HepG2 (cell line): Measurements from ENCODE around the gene GPX1. TPM values are rescaled to one million over a fixed set of nuclear protein-coding genes. Genes with fewer than 3 reads are reported as not detected.
A peak's percentile ranks its signal among the peaks of the same experiment; 100 is the strongest.

ENCODE experiments used
- ATAC-seq: fragments of 200-7000 bp; cut with Tn5 transposase; 3 replicates; pipeline ENCODE4 v1.9.1; 2020; ENCODE audit warnings: mild to moderate bottlenecking, moderate library complexity
- BruUV-seq: library from RNA; stranded (reverse); fragments of 400-500 nt; replicated peaks from 2 replicates; lab custom pipeline; 2021; lab: Mats Ljungman, UMichigan
- CTCF ChIA-PET: fragments of 300-600 bp; formaldehyde crosslinking; extraction: SDS; loops from one replicate; lab custom pipeline; 2021; ENCODE audit warnings: low total read pairs, inconsistent platforms, low intra/inter-chr PET ratio; lab: Yijun Ruan, JAX
- POLR2A ChIA-PET: fragments of 350-600 bp; sonication (Branson Sonifier 250); formaldehyde crosslinking; loops from one replicate; lab custom pipeline; 2020; ENCODE audit warnings: antibody characterized with exemption, inconsistent platforms; lab: Yijun Ruan, JAX
- DNase-seq: peaks from one replicate; pipeline ENCODE4 v3.0.0-alpha.2; 2015; ENCODE audit warnings: low spot score
- FAIRE-seq: peaks from 3 replicates; lab custom pipeline; 2011; peaks lifted over from hg19 to GRCh38; lab: Jason Lieb, UNC
- H2AFZ ChIP-seq: one replicate; pipeline ENCODE4 v1.6.1; 2011; ENCODE audit warnings: low read length, inconsistent platforms
- H3K27ac ChIP-seq: fragments of 300-600 bp; 3 replicates; pipeline ENCODE4 v1.8.0; 2011; ENCODE audit warnings: mixed run types, mild to moderate bottlenecking, mixed read lengths, low read length, inconsistent platforms; ENCODE audit not compliant: insufficient read depth; ENCODE audit errors: extremely low read length
- H3K27me3 ChIP-seq, 2 experiments: fragments of 200-600 bp in 1 of 2; 2 replicates in 1 of 2; 3 replicates in 1 of 2; pipeline versions ENCODE4 v1.6.0 to v1.8.0; 2011; ENCODE audit warnings: low read length in 2 of 2, mild to moderate bottlenecking in 2 of 2, moderate library complexity in 2 of 2, inconsistent platforms in 1 of 2; ENCODE audit not compliant: insufficient read depth in 2 of 2, control insufficient read depth in 1 of 2
- H3K36me3 ChIP-seq, 2 experiments: fragments of 200-600 bp in 1 of 2; replicated peaks in 1 of 2; 2 replicates in 1 of 2; 3 replicates in 1 of 2; pipeline versions ENCODE4 v1.5.1 to v1.8.0; 2011; ENCODE audit warnings: low read length in 2 of 2, inconsistent platforms in 1 of 2; ENCODE audit not compliant: insufficient read depth in 2 of 2, control insufficient read depth in 1 of 2
- H3K4me1 ChIP-seq: 2 replicates; pipeline ENCODE4 v1.5.1; 2012; ENCODE audit warnings: low read length, inconsistent platforms; ENCODE audit not compliant: insufficient read depth
- H3K4me2 ChIP-seq: 2 replicates; pipeline ENCODE4 v1.6.0; 2011; ENCODE audit warnings: low read depth, low read length, inconsistent platforms
- H3K4me3 ChIP-seq, 3 experiments: fragments of 200-600 bp in 1 of 3; sonication (generic), shearing (Covaris generic) in 1 of 3; replicated peaks in 1 of 3; 2 replicates each; pipeline ENCODE4 v1.5.1; 2011 to 2016; ENCODE audit warnings: low read length in 3 of 3, inconsistent platforms in 2 of 3, low read depth in 2 of 3, mild to moderate bottlenecking in 2 of 3, control low read depth in 1 of 3, mixed read lengths in 1 of 3; ENCODE audit not compliant: insufficient read depth in 1 of 3
- H3K79me2 ChIP-seq: one replicate; pipeline ENCODE4 v1.6.1; 2011; ENCODE audit warnings: low read length, inconsistent platforms; ENCODE audit not compliant: insufficient read depth
- H3K9ac ChIP-seq: 2 replicates; pipeline ENCODE4 v1.6.0; 2011; ENCODE audit warnings: mild to moderate bottlenecking, low read depth, low read length, inconsistent platforms; ENCODE audit not compliant: insufficient read depth
- H3K9me3 ChIP-seq: 2 replicates; pipeline ENCODE4 v1.5.1; 2012; ENCODE audit warnings: mild to moderate bottlenecking, low read length
- H4K20me1 ChIP-seq: 2 replicates; pipeline ENCODE4 v1.6.0; 2011; ENCODE audit warnings: inconsistent platforms, mild to moderate bottlenecking, low read length, moderate library complexity; ENCODE audit not compliant: insufficient read depth
- FOXA3 ChIP-seq: IDR thresholded peaks from 2 replicates; pipeline ENCODE4 v1.6.1; 2016; ENCODE audit warnings: missing genetic modification reagents, missing compliant biosample characterization
- HCFC1 ChIP-seq: fragments of 150-350 bp; IDR thresholded peaks from 2 replicates; pipeline ENCODE4 v1.6.1; 2014; ENCODE audit warnings: low read depth, low read length
- HINFP ChIP-seq: sonication (generic); formaldehyde crosslinking; IDR thresholded peaks from 2 replicates; pipeline ENCODE4 v1.4.0; 2020; ENCODE audit warnings: low read depth, mild to moderate bottlenecking, missing genetic modification reagents
- HNF4A ChIP-seq: sonication (generic); formaldehyde crosslinking; IDR thresholded peaks from 2 replicates; pipeline ENCODE4 v1.4.0; 2020; ENCODE audit warnings: missing genetic modification reagents
- KAT7 ChIP-seq: IDR thresholded peaks from 2 replicates; pipeline ENCODE4 v1.6.1; 2018; ENCODE audit warnings: borderline replicate concordance, missing compliant biosample characterization
- KLF11 ChIP-seq: IDR thresholded peaks from 2 replicates; pipeline ENCODE4 v1.6.1; 2016; ENCODE audit warnings: missing compliant biosample characterization
- KMT2A ChIP-seq: sonication (generic); formaldehyde crosslinking; IDR thresholded peaks from 2 replicates; pipeline ENCODE4 v1.4.0; 2020; ENCODE audit warnings: missing genetic modification reagents
- MED13 ChIP-seq: sonication (generic); formaldehyde crosslinking; IDR thresholded peaks from 2 replicates; pipeline ENCODE4 v1.5.0; 2020; ENCODE audit warnings: missing genetic modification reagents
- POLR2A ChIP-seq, 2 experiments: IDR thresholded peaks; 2 replicates each; pipeline ENCODE4 v1.6.1; 2011; ENCODE audit warnings: low read depth in 2 of 2, low read length in 2 of 2, mild to moderate bottlenecking in 1 of 2, moderate library complexity in 1 of 2; ENCODE audit not compliant: insufficient read depth in 1 of 2
- POLR2AphosphoS5 ChIP-seq: IDR thresholded peaks from 2 replicates; pipeline ENCODE4 v1.6.1; 2012; ENCODE audit warnings: low read depth, low read length
- SOX6 ChIP-seq, 2 experiments: fragments of 450-650 bp in 1 of 2; sonication (generic) in 1 of 2; formaldehyde crosslinking in 1 of 2; IDR thresholded peaks; 2 replicates each; pipeline versions ENCODE4 v1.4.0 to v1.6.1; 2017 to 2020; ENCODE audit warnings: antibody characterized with exemption in 1 of 2, mild to moderate bottlenecking in 1 of 2, missing genetic modification reagents in 1 of 2
- SUZ12 ChIP-seq: fragments of 150-350 bp; IDR thresholded peaks from 2 replicates; pipeline ENCODE4 v1.6.1; 2014; ENCODE audit warnings: low read depth, low read length
- YY1 ChIP-seq: IDR thresholded peaks from 2 replicates; pipeline ENCODE4 v1.6.1; 2011; ENCODE audit warnings: low read length, low read depth, moderate library complexity, mild to moderate bottlenecking; ENCODE audit not compliant: insufficient read depth, insufficient replicate concordance
- ZFP1 ChIP-seq: IDR thresholded peaks from 2 replicates; pipeline ENCODE4 v1.6.1; 2016
- ZNF30 ChIP-seq: sonication (generic); formaldehyde crosslinking; IDR thresholded peaks from 2 replicates; pipeline ENCODE4 v1.5.0; 2020; ENCODE audit warnings: mild to moderate bottlenecking, missing genetic modification reagents
- ZNF350 ChIP-seq: sonication (generic); formaldehyde crosslinking; IDR thresholded peaks from 2 replicates; pipeline ENCODE4 v1.4.0; 2020; ENCODE audit warnings: mild to moderate bottlenecking, low read depth, missing genetic modification reagents, borderline replicate concordance
- ZNF75D ChIP-seq: sonication (generic); formaldehyde crosslinking; IDR thresholded peaks from 2 replicates; pipeline ENCODE4 v1.8.1; 2023; ENCODE audit warnings: missing genetic modification reagents, mild to moderate bottlenecking, borderline replicate concordance
- WGBS: methylation state at CpG from one replicate; pipeline ENCODE4 v1.1.6; 2017; ENCODE audit warnings: low lambda C conversion rate; 5-methylcytosine and 5-hydroxymethylcytosine counted together
- in situ Hi-C: cut with HindIII; loops from 2 replicates; pipeline ENCODE4 v1.10.0; 2017; ENCODE audit warnings: low pct_unique_long_range_greater_than_20kb; ENCODE audit not compliant: extremely low pct_ligation_motif_present
- intact Hi-C: fragments of 100-400 bp; cut with micrococcal nuclease; formaldehyde crosslinking; loops from one replicate; pipeline ENCODE4 v1.10.0; 2022; ENCODE audit not compliant: unreplicated experiment
- polyA plus RNA-seq, 8 experiments: library from polyadenylated mRNA; depleted of rRNA in 3 of 8; stranded (reverse) in 7 of 8; unstranded in 1 of 8; fragments of >200 nt; fragmentation: Illumina TruSeq in 4 of 8; extraction: Trizol in 4 of 8; gene quantifications; 2 replicates each; pipeline versions ENCODE4 v1.2.1 to v1.2.3, GENCODE V29; 2011 to 2016; ENCODE audit warnings: low read depth in 4 of 8, missing spikeins in 1 of 8, mixed read lengths in 1 of 8; ENCODE audit not compliant: insufficient read depth in 1 of 8
- total RNA-seq, 5 experiments: library from RNA; depleted of rRNA; stranded (reverse); fragments of >200 nt; fragmentation: Illumina TruSeq; extraction: Trizol; gene quantifications; 2 replicates each; pipeline ENCODE4 v1.2.3, GENCODE V29; 2016; ENCODE audit warnings: low read depth in 1 of 5
- TF ChIP-seq, protein P1 (sequence below): sonication (generic); formaldehyde crosslinking; IDR thresholded peaks from 2 replicates; pipeline ENCODE4 v1.4.0; 2020; ENCODE audit warnings: missing genetic modification reagents, borderline replicate concordance
- TF ChIP-seq, protein P2 (sequence below), 2 experiments: sonication (generic) in 1 of 2; formaldehyde crosslinking in 1 of 2; IDR thresholded peaks; 2 replicates each; pipeline versions ENCODE4 v1.5.1 to v1.6.1; 2011 to 2020; ENCODE audit warnings: borderline replicate concordance in 1 of 2, low read depth in 1 of 2, low read length in 1 of 2, mild to moderate bottlenecking in 1 of 2, missing genetic modification reagents in 1 of 2, moderate library complexity in 1 of 2
- TF ChIP-seq, protein P3 (sequence below): sonication (generic); formaldehyde crosslinking; IDR thresholded peaks from 2 replicates; pipeline ENCODE4 v1.8.1; 2023; ENCODE audit warnings: mild to moderate bottlenecking, missing genetic modification reagents

GPX1 gene
- total and polyA plus RNA-seq, 2 of the 13 experiments (the other 11 are each of a cell fraction or from before 2014, with no cell fraction given): 149 to 168 TPM

DNA sequence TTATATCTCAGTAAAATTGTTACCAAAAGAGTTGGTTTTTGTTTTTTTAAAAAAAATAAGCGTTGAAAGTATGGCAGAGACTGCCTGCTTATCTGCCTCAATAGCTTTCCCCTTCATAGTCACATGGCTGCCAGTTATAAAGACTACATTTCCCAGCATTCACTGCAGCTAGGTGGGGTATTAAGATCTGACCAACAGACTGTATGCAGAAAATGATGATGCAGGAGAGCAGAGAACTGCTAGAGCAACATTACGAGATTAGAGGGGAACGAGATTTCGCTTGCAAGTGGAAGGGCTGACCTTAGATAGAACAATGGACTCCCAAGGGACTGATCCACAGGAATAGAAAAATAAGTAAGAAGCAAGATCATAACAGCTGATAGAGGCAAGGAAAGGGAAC is 39.3 kb upstream of the GPX1 start:
- no peak overlapping the region for H2AFZ ChIP-seq
- in situ Hi-C loops: no loop called here
- FAIRE-seq (peak; percentile 46), ATAC-seq (peak; percentile 55), DNase-seq (no peak)
- intact Hi-C loops: no loop called here
- no peak overlapping the region for H3K27ac ChIP-seq
- H3K4me3 ChIP-seq: no peak overlapping the region
- peaks cover 50% of the 10 kb centered on the region for H4K20me1 ChIP-seq
- H3K4me2 ChIP-seq: no peak overlapping the region
- H3K79me2 ChIP-seq: peaks cover 87% of the 10 kb centered on the region
- ChIA-PET POLR2A (interaction anchor here (0.9 to 1.3 kb wide), 2 partner anchors 11 to 14 kb away, joined by 4 to 6 read pairs; partner anchors contain the start of gene RHOA), CTCF (no interaction called here)
- BruUV-seq: no TSS peak
- H3K9me3 ChIP-seq: no peaks in the 10 kb centered on the region
- no peak overlapping the region for H3K9ac ChIP-seq
- H3K27me3 ChIP-seq: no peaks in the 10 kb centered on the region
- H3K4me1 ChIP-seq: peaks cover 27% of the 10 kb centered on the region
- WGBS: 91% methylated on average over 4 of the region's 4 CpGs
- H3K36me3 ChIP-seq: peaks cover 3 to 30% of the 10 kb centered on the region in 2 experiments
- TF ChIP-seq HINFP (CRISPR knock-in tag): no peak
- TF ChIP-seq POLR2A (IDR thresholded peaks at IDR 0.05; ENCODE audit: insufficient read depth in 1 of 2, low read depth in 2 of 2, low read length in 2 of 2): no peak
- no peak for TF ChIP-seq ZNF30 (CRISPR knock-in tag)
- no peak for TF ChIP-seq FOXA3
- no peak for TF ChIP-seq POLR2AphosphoS5
- TF ChIP-seq MED13 (CRISPR knock-in tag): no peak
- TF ChIP-seq ZNF350 (CRISPR knock-in tag): no peak
- no peak for TF ChIP-seq HNF4A (CRISPR knock-in tag)
- TF ChIP-seq, protein P1, sequence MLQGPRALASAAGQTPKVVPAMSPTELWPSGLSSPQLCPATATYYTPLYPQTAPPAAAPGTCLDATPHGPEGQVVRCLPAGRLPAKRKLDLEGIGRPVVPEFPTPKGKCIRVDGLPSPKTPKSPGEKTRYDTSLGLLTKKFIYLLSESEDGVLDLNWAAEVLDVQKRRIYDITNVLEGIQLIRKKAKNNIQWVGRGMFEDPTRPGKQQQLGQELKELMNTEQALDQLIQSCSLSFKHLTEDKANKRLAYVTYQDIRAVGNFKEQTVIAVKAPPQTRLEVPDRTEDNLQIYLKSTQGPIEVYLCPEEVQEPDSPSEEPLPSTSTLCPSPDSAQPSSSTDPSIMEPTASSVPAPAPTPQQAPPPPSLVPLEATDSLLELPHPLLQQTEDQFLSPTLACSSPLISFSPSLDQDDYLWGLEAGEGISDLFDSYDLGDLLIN (CRISPR knock-in tag): no peak
- peak; percentile 17 for TF ChIP-seq YY1
- TF ChIP-seq, protein P2, sequence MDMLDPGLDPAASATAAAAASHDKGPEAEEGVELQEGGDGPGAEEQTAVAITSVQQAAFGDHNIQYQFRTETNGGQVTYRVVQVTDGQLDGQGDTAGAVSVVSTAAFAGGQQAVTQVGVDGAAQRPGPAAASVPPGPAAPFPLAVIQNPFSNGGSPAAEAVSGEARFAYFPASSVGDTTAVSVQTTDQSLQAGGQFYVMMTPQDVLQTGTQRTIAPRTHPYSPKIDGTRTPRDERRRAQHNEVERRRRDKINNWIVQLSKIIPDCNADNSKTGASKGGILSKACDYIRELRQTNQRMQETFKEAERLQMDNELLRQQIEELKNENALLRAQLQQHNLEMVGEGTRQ (IDR thresholded peaks at IDR 0.05; ENCODE audit: low read depth, low read length): no peak
- TF ChIP-seq, protein P2 (CRISPR knock-in tag; IDR thresholded peaks at IDR 0.05; ENCODE audit: borderline replicate concordance): no peak
- TF ChIP-seq HCFC1: peak; percentile 57; the same call in 1 of the 2 replicates
- TF ChIP-seq KAT7 (CRISPR knock-in tag): no peak
- no peak for TF ChIP-seq KMT2A (CRISPR knock-in tag)
- no peak for TF ChIP-seq KLF11
- TF ChIP-seq, protein P3, sequence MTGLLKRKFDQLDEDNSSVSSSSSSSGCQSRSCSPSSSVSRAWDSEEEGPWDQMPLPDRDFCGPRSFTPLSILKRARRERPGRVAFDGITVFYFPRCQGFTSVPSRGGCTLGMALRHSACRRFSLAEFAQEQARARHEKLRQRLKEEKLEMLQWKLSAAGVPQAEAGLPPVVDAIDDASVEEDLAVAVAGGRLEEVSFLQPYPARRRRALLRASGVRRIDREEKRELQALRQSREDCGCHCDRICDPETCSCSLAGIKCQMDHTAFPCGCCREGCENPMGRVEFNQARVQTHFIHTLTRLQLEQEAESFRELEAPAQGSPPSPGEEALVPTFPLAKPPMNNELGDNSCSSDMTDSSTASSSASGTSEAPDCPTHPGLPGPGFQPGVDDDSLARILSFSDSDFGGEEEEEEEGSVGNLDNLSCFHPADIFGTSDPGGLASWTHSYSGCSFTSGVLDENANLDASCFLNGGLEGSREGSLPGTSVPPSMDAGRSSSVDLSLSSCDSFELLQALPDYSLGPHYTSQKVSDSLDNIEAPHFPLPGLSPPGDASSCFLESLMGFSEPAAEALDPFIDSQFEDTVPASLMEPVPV (CRISPR knock-in tag): no peak
- TF ChIP-seq ZFP1: no peak
- TF ChIP-seq SOX6 (IDR thresholded peaks at IDR 0.05): no peak
- TF ChIP-seq SOX6 (CRISPR knock-in tag; IDR thresholded peaks at IDR 0.05): no peak
- peak; percentile 27; the same call in 1 of the 2 replicates for TF ChIP-seq SUZ12
- TF ChIP-seq ZNF75D (CRISPR knock-in tag): no peak
